Neural progenitor cell (in vitro differentiated cells): ENCODE measurements around the gene KIRREL3.

Source experiments
- EZH2 ChIP-seq: fragments of 200-600 bp; sonication (generic); IDR thresholded peaks from 2 replicates; pipeline ENCODE4 v1.6.1; 2017; ENCODE audit warnings: antibody characterized with exemption, mild to moderate bottlenecking, moderate library complexity
- TF ChIP-seq, protein P1 (sequence below): fragments of 200-600 bp; sonication (generic); IDR thresholded peaks from 2 replicates; pipeline ENCODE4 v1.5.1; 2017; ENCODE audit warnings: antibody characterized with exemption, mild to moderate bottlenecking

DNA sequence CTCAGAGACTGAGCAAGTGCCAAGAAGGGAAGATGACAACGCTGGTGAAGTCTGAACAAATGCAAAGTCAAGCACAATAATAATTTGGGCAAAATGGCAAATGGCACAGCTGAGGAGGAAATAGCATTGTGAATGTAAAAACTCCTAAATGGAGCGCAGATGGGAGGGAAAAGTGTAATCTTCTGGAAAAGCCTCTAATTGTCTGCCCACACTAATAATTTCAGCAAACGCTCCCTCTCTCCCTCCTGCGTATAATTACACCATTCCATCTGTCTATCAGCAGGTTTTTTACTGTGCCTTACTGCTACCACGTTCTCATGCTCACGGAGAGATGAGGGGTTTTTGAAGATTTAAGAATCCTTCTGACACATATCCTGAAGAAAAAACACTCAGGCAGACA is 302.6 kb downstream of the KIRREL3 start:
- TF ChIP-seq, protein P1, sequence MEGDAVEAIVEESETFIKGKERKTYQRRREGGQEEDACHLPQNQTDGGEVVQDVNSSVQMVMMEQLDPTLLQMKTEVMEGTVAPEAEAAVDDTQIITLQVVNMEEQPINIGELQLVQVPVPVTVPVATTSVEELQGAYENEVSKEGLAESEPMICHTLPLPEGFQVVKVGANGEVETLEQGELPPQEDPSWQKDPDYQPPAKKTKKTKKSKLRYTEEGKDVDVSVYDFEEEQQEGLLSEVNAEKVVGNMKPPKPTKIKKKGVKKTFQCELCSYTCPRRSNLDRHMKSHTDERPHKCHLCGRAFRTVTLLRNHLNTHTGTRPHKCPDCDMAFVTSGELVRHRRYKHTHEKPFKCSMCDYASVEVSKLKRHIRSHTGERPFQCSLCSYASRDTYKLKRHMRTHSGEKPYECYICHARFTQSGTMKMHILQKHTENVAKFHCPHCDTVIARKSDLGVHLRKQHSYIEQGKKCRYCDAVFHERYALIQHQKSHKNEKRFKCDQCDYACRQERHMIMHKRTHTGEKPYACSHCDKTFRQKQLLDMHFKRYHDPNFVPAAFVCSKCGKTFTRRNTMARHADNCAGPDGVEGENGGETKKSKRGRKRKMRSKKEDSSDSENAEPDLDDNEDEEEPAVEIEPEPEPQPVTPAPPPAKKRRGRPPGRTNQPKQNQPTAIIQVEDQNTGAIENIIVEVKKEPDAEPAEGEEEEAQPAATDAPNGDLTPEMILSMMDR = no peak
- no peak for TF ChIP-seq EZH2
